ENCODE data around the gene KIRREL2.
"Not testable (repeated sequence)": the region's sequence is repeated elsewhere in the genome, so short reads cannot be mapped to it uniquely, and the experiment has no call there.

KIRREL2 gene

GRCh38 chr19:35861640-35862160, 5.0 kb downstream of the KIRREL2 start:
- no peak for DNase-seq (ENCODE audit: low read depth)
- no peak overlapping the region for H3K4me3 ChIP-seq (ENCODE audit: low read depth, low read length)
- TF ChIP-seq, protein P1, sequence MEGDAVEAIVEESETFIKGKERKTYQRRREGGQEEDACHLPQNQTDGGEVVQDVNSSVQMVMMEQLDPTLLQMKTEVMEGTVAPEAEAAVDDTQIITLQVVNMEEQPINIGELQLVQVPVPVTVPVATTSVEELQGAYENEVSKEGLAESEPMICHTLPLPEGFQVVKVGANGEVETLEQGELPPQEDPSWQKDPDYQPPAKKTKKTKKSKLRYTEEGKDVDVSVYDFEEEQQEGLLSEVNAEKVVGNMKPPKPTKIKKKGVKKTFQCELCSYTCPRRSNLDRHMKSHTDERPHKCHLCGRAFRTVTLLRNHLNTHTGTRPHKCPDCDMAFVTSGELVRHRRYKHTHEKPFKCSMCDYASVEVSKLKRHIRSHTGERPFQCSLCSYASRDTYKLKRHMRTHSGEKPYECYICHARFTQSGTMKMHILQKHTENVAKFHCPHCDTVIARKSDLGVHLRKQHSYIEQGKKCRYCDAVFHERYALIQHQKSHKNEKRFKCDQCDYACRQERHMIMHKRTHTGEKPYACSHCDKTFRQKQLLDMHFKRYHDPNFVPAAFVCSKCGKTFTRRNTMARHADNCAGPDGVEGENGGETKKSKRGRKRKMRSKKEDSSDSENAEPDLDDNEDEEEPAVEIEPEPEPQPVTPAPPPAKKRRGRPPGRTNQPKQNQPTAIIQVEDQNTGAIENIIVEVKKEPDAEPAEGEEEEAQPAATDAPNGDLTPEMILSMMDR (IDR thresholded peaks at IDR 0.05; ENCODE audit: insufficient read depth, low read depth, low read length, missing control alignments): no peak

DNA sequence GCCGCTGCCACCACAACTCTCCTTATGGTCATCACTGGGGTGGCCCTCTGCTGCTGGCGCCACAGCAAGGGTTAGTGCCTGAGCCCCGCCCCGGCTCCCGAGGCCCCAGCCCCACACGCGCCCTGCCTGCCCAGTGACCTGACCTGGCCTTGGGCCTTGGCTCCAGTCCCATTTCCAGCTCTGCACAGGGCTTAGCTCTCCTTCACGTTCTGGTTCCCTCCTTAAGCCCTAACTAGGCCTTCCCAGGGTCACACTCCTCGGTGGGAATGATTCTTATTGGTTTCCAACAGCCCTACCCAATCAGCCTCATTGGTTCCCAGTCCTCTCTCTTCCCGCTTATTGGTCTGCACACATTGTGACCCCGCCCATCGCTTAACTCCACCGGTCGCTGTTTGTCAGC, 5.8 kb downstream of the KIRREL2 start:
- TF ChIP-seq, protein P1 (IDR thresholded peaks at IDR 0.05; ENCODE audit: insufficient read depth, low read depth, low read length, missing control alignments): no peak
- DNase-seq (ENCODE audit: low read depth): no peak
- no peak overlapping the region for H3K4me3 ChIP-seq (ENCODE audit: low read depth, low read length)

DNA sequence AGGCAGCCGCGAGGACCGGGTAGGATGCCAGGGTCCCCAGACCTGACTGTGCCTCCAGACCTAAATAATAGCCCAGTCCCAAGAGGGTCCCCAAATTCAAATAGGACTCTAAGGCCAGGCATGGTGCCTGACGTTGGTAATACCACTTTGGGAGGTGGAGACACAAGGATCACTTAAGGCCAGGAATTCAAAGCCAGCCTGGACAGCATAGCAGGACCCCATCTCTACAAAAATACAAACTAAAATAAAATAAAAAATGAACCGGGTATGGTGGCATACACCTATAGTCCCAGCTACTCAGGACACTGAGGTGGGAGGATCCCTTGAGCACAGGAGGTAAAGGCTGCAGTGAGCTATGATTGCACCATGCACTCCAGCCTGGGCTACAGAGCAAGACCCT, 6.3 kb downstream of the KIRREL2 start:
- no peak overlapping the region for H3K4me3 ChIP-seq (ENCODE audit: low read depth, low read length)
- TF ChIP-seq, protein P1 (IDR thresholded peaks at IDR 0.05; ENCODE audit: insufficient read depth, low read depth, low read length, missing control alignments): no peak
- DNase-seq (ENCODE audit: low read depth): no peak

GRCh38 chr19:35868172-35868822, 11.6 kb downstream of the KIRREL2 start, which contains the start of gene APLP1:
TSS of gene APLP1 (plus strand) at chr19:35868574. CDS start at chr19:35868637, 63 bp downstream.
- TF ChIP-seq, protein P1 (IDR thresholded peaks at IDR 0.05; ENCODE audit: insufficient read depth, low read depth, low read length, missing control alignments): no peak
- H3K4me3 ChIP-seq (ENCODE audit: low read depth, low read length): peak within 1 kb of the TSS; percentile 4
- peak; percentile 47 for DNase-seq (ENCODE audit: low read depth)

GRCh38 chr19:35868823-35869326, 12.2 kb downstream of the KIRREL2 start:
- H3K4me3 ChIP-seq (ENCODE audit: low read depth, low read length): peak overlapping the region; percentile 4
- TF ChIP-seq, protein P1 (IDR thresholded peaks at IDR 0.05; ENCODE audit: insufficient read depth, low read depth, low read length, missing control alignments): no peak

DNA sequence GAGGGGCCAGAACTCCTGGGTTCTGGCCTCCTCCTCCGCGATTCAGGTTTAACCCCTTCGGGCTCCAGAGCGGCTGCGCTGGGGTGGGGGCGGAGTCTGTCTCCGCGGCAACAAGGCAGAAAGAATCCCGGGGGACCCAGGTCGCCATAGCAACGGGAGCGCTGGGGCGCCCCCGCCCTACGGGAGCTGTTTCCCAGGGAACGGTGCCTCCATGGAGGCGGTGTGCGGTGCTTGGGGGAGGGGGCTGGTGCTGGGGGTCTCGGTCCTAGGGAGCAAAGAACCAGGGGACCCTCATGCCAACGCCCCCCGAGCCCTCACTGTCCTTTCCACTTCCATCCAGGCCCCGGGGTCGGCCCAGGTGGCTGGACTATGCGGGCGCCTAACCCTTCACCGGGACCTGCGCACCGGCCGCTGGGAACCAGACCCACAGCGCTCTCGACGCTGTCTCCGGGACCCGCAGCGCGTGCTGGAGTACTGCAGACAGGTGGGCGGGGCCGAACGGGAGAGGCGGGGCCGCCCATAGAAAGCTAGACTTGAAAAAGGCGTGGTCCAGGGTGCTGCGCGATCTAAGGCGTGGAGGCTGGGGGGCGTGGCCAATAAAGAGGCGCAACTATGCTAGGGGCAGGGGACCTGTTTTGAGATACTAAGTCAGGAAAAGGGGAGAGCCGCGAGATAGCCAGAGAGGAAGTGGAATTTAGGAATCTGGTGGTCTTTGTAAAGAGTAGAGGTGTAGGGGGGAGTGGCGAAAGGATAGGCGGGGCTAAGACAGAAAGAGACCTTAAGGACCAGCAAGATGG, 12.8 kb downstream of the KIRREL2 start:
- TF ChIP-seq, protein P1 (IDR thresholded peaks at IDR 0.05; ENCODE audit: insufficient read depth, low read depth, low read length, missing control alignments): no peak
- DNase-seq (ENCODE audit: low read depth): peak; percentile 91
- H3K4me3 ChIP-seq (ENCODE audit: low read depth, low read length): no peak overlapping the region

More at GRCh38 chr19:35868823-35869326, 12.2 kb downstream of the KIRREL2 start:
- DNase-seq (ENCODE audit: low read depth): no peak

DNA sequence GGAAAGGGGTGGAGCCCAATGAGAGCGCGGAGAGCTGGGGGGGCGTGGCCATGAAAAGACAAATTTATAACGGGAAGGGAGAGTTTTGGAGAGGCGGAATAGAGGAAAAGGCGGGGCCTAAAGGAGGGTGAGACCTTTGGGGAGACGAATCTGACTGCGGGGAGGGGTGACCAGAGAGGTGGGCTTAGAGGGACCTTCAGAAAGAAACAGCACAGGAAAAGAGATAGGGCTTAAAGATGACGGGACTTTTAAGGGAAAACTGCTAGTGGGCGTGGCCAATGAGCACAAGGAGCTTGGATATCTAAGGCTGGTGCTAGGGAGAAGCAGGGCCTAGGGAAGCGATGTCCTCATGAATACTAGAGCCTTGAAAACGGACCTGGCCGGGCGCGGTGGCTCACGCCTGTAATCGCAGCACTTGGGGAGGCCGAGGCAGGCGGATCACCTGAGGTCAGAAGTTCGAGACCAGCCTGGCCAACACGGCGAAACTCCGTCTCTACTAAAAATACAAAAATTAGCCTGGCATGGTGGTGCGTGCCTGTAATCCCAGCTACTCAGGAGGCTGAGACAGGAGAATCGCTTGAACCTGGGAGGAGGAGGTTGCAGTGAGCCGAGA, 13.5 kb downstream of the KIRREL2 start:
- not testable (repeated sequence) for DNase-seq (ENCODE audit: low read depth); H3K4me3 ChIP-seq (ENCODE audit: low read depth, low read length)

All from GM12865 (cell line).